K562 (cell line): ENCODE data around the gene SERTAD2. TPM values are rescaled to one million over a fixed set of nuclear protein-coding genes. Genes with fewer than 3 reads are reported as not detected.

Experiments used
- ARID1B ChIP-seq: fragments of 450-650 bp; IDR thresholded peaks from 2 replicates; pipeline ENCODE4 v1.6.1; 2016; ENCODE audit warnings: antibody characterized with exemption, mild to moderate bottlenecking, inconsistent platforms
- ASH1L ChIP-seq: fragments of 450-650 bp; IDR thresholded peaks from 2 replicates; pipeline ENCODE4 v1.6.1; 2018; ENCODE audit warnings: borderline replicate concordance, mild to moderate bottlenecking, low read depth; ENCODE audit not compliant: partially characterized antibody
- CREM ChIP-seq: IDR thresholded peaks from 2 replicates; pipeline ENCODE4 v1.6.1; 2014; ENCODE audit warnings: antibody characterized with exemption, low read depth
- DDX20 ChIP-seq: fragments of 450-650 bp; IDR thresholded peaks from 2 replicates; pipeline ENCODE4 v1.6.1; 2016; ENCODE audit warnings: missing genetic modification characterization, low read depth, mild to moderate bottlenecking, missing compliant biosample characterization, moderate library complexity
- DPF2 ChIP-seq: fragments of 450-650 bp; IDR thresholded peaks from 2 replicates; pipeline ENCODE4 v1.6.1; 2016
- EP300 ChIP-seq: IDR thresholded peaks from 2 replicates; pipeline ENCODE4 v1.6.1; 2012; ENCODE audit warnings: low read length, improper control_type of control experiment
- FOXA3 ChIP-seq, 2 experiments: fragments of 450-650 bp in 1 of 2; sonication (generic) in 1 of 2; formaldehyde crosslinking; IDR thresholded peaks in 1 of 2; conservative IDR thresholded peaks in 1 of 2; 2 replicates each; pipeline versions ENCODE4 v1.4.0 to v1.8.0; 2020 to 2022; ENCODE audit warnings: mild to moderate bottlenecking in 2 of 2, missing genetic modification reagents in 1 of 2
- HDAC2 ChIP-seq: fragments of 450-650 bp; IDR thresholded peaks from 2 replicates; pipeline ENCODE4 v1.6.1; 2016; ENCODE audit warnings: mild to moderate bottlenecking
- HMG20A ChIP-seq: fragments of 450-650 bp; formaldehyde crosslinking; conservative IDR thresholded peaks from 2 replicates; pipeline ENCODE4 v1.4.0; 2020; ENCODE audit warnings: mild to moderate bottlenecking, mixed read lengths
- HNRNPLL ChIP-seq: fragments of 200-400 bp; formaldehyde crosslinking; IDR thresholded peaks from 2 replicates; pipeline ENCODE4 v1.6.1; 2017; ENCODE audit warnings: low read length, low read depth, mild to moderate bottlenecking; ENCODE audit not compliant: poor library complexity, severe bottlenecking
- JUND ChIP-seq, 2 experiments: IDR thresholded peaks; 2 replicates in 1 of 2; 3 replicates in 1 of 2; pipeline ENCODE4 v1.6.1; 2011; ENCODE audit warnings: borderline replicate concordance in 2 of 2, low read depth in 2 of 2, low read length in 2 of 2, improper control_type of control experiment in 1 of 2, missing biosample characterization in 1 of 2, missing genetic modification characterization in 1 of 2, missing genetic modification reagents in 1 of 2
- MECOM ChIP-seq: fragments of 250-450 bp; sonication (Bioruptor Pico); IDR thresholded peaks from 2 replicates; pipeline ENCODE4 v1.8.0; 2022; ENCODE audit warnings: inconsistent platforms
- NFE2L1 ChIP-seq: fragments of 450-650 bp; IDR thresholded peaks from 2 replicates; pipeline ENCODE4 v1.6.1; 2016; ENCODE audit warnings: missing genetic modification characterization, low read depth, mild to moderate bottlenecking, missing compliant biosample characterization, moderate library complexity, borderline replicate concordance
- NFIC ChIP-seq: fragments of 450-650 bp; IDR thresholded peaks from 2 replicates; pipeline ENCODE4 v1.6.1; 2017; ENCODE audit warnings: mild to moderate bottlenecking, inconsistent platforms
- PML ChIP-seq: IDR thresholded peaks from 2 replicates; pipeline ENCODE4 v1.6.1; 2012; ENCODE audit warnings: low read length, inconsistent platforms
- POLR3A ChIP-seq: IDR thresholded peaks from 2 replicates; pipeline ENCODE4 v1.6.1; 2011; ENCODE audit warnings: borderline replicate concordance, mild to moderate bottlenecking, moderate library complexity; ENCODE audit not compliant: insufficient read length, insufficient read depth; ENCODE audit errors: extremely low read depth
- PRPF4 ChIP-seq: fragments of 200-400 bp; formaldehyde crosslinking; IDR thresholded peaks from one replicate; pipeline ENCODE4 v1.6.1; 2017; ENCODE audit warnings: low read length, low read depth, mild to moderate bottlenecking; ENCODE audit not compliant: insufficient read depth, poor library complexity, severe bottlenecking
- RAD51 ChIP-seq: fragments of 450-650 bp; IDR thresholded peaks from 2 replicates; pipeline ENCODE4 v1.7.1; 2016; ENCODE audit warnings: low read depth, mild to moderate bottlenecking, borderline replicate concordance
- RCOR1 ChIP-seq, 2 experiments: IDR thresholded peaks; 2 replicates each; pipeline ENCODE4 v1.6.1; 2012; ENCODE audit warnings: low read depth in 2 of 2, low read length in 2 of 2, borderline replicate concordance in 1 of 2, improper control_type of control experiment in 1 of 2
- SMARCB1 ChIP-seq: IDR thresholded peaks from 2 replicates; pipeline ENCODE4 v1.6.1; 2011; ENCODE audit warnings: improper control_type of control experiment, low read depth; ENCODE audit not compliant: insufficient read length
- SRSF9 ChIP-seq: fragments of 200-400 bp; formaldehyde crosslinking; IDR thresholded peaks from 2 replicates; pipeline ENCODE4 v1.6.1; 2017; ENCODE audit warnings: low read depth, low read length, borderline replicate concordance
- TAF1 ChIP-seq: IDR thresholded peaks from 2 replicates; pipeline ENCODE4 v1.6.1; 2011; ENCODE audit warnings: mild to moderate bottlenecking, low read length, moderate library complexity; ENCODE audit not compliant: insufficient read depth, control insufficient read depth, severe bottlenecking; ENCODE audit errors: extremely low read depth
- TCFL5 ChIP-seq: fragments of 250-450 bp; sonication (Bioruptor Pico); conservative IDR thresholded peaks from 2 replicates; pipeline ENCODE4 v1.6.1; 2021; ENCODE audit warnings: mild to moderate bottlenecking, moderate library complexity, matching md5 sums
- THRB ChIP-seq: fragments of 450-650 bp; formaldehyde crosslinking; conservative IDR thresholded peaks from 2 replicates; pipeline ENCODE4 v1.4.0; 2022; ENCODE audit warnings: mild to moderate bottlenecking, missing genetic modification characterization
- ZC3H8 ChIP-seq: fragments of 450-650 bp; IDR thresholded peaks from 2 replicates; pipeline ENCODE4 v1.6.1; 2017
- polyA plus RNA-seq, 8 experiments: library from polyadenylated mRNA; depleted of rRNA in 4 of 8; stranded (reverse) in 5 of 8; unstranded in 3 of 8; fragments of >200 nt; fragmentation: Nextera tagmentation in 2 of 8; fragmentation: Illumina TruSeq in 1 of 8; extraction: Ambion mirVana in 2 of 8; extraction: Trizol in 1 of 8; gene quantifications; 2 replicates each; pipeline versions ENCODE4 v1.2.1 to v1.2.3, GENCODE V29; 2011 to 2014; ENCODE audit warnings: inconsistent platforms in 1 of 8, missing spikeins in 1 of 8
- total RNA-seq, 7 experiments: library from RNA; depleted of rRNA in 6 of 7; stranded (reverse); fragments of >200 nt in 6 of 7; fragmentation: Illumina TruSeq in 2 of 7; extraction: Trizol in 2 of 7; gene quantifications; 2 replicates each; pipeline versions ENCODE4 v1.2.1 to v1.2.3, GENCODE V29; 2011 to 2021; ENCODE audit warnings: low replicate concordance in 1 of 7
- TF ChIP-seq, protein P1 (sequence below): sonication (generic); formaldehyde crosslinking; IDR thresholded peaks from 2 replicates; pipeline ENCODE4 v1.8.1; 2022; ENCODE audit warnings: missing genetic modification reagents

The SERTAD2 gene
- total and polyA plus RNA-seq, 9 of the 15 experiments (the other 6 are each of a cell fraction or from before 2014, with no cell fraction given), result 3.0 to 12.5 (median 6.1) TPM

GRCh38 chr2:64649013-64649484, 4.7 kb downstream of the SERTAD2 start (continued):
- TF ChIP-seq, protein P1, sequence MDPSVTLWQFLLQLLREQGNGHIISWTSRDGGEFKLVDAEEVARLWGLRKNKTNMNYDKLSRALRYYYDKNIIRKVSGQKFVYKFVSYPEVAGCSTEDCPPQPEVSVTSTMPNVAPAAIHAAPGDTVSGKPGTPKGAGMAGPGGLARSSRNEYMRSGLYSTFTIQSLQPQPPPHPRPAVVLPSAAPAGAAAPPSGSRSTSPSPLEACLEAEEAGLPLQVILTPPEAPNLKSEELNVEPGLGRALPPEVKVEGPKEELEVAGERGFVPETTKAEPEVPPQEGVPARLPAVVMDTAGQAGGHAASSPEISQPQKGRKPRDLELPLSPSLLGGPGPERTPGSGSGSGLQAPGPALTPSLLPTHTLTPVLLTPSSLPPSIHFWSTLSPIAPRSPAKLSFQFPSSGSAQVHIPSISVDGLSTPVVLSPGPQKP, result no peak
- TF ChIP-seq DDX20 (tag) (no peak), RCOR1 (IDR thresholded peaks at IDR 0.05; ENCODE audit: borderline replicate concordance in 1 of 2, low read depth in 2 of 2, low read length in 2 of 2) (peak; percentile 42 to 89; a peak in 3 of 4 replicates), HDAC2 (peak; percentile 94), ZC3H8 (no peak), ASH1L (no peak), NFIC (peak; percentile 55), CREM (0 out of 2 replicates have a peak, but pooled peaks have one; percentile 26), ARID1B (peak; percentile 92), DPF2 (peak; percentile 93), RAD51 (no peak; the same call in 1 of the 2 replicates), SRSF9 (no peak), POLR3A (no peak), MECOM (CRISPR knock-in tag) (no peak; the same call in 1 of the 2 replicates), HMG20A (CRISPR knock-in tag) (no peak), PML (peak; percentile 67), NFE2L1 (tag) (no peak), THRB (CRISPR knock-in tag) (no peak), EP300 (peak; percentile 80), TCFL5 (CRISPR knock-in tag) (no peak), PRPF4 (no peak), HNRNPLL (peak; percentile 30), FOXA3 (CRISPR knock-in tag; conservative IDR thresholded peaks at IDR 0.05 in 1 of 2, IDR thresholded peaks at IDR 0.05 in 1 of 2) (no peak), JUND (IDR thresholded peaks at IDR 0.05; ENCODE audit: borderline replicate concordance, low read depth, low read length) (no peak), JUND (tag; IDR thresholded peaks at IDR 0.05; ENCODE audit: borderline replicate concordance, low read depth, low read length) (peak; percentile 43; the same call in 1 of the 3 replicates), SMARCB1 (peak; percentile 57), TAF1 (peak; percentile 51)
